ENCODE results near the gene OXCT1.

The OXCT1 gene

DNA sequence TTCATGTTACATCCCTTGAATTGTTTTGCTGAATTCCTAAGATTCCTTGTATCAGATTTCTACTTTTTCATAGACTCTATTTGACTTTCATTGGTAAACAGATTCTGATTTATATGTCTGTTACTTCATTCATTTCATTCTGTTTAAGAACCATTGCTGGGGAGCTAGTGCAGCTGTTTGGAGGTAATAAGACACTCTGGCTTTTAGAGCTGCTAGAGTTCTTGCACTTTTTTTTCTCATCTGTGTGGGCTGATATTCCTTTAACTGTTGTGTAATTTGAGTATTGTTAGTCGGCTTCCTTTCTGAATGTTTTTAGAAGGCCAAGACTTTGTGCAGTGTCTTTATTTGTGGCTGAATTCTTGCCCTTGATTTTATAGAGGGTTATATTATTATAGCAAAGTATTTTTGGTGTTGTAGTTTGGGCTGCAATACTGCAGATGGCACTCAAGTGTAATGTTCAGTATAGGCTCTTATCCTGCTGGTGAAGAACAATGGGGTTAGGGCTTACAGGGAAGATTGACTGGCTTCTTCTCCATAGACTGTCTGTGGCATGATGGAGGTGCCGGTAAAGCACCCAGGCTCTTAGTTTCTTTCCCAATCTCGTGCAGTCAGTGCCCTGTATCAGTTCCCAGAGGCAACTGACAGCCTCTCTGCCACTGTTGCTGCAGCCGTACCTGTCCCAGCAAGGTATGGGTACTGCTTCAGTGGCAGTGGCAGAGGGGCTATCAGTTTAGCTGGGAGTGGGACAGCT is 162.2 kb downstream of the OXCT1 start:
- no peak overlapping the region for H3K4me3 ChIP-seq
- DNase-seq (ENCODE audit: low spot score) = no peak
- H3K27ac ChIP-seq = no peak overlapping the region
- TF ChIP-seq CTCF (IDR thresholded peaks at IDR 0.05) = no peak

GRCh38 chr5:41695920-41696582 is 174.2 kb downstream of the OXCT1 start:
- Histone ChIP-seq H3K4me3 (no peak overlapping the region), H3K27ac (no peak overlapping the region)
- DNase-seq (ENCODE audit: low spot score) = no peak
- TF ChIP-seq CTCF (IDR thresholded peaks at IDR 0.05) = no peak

DNA sequence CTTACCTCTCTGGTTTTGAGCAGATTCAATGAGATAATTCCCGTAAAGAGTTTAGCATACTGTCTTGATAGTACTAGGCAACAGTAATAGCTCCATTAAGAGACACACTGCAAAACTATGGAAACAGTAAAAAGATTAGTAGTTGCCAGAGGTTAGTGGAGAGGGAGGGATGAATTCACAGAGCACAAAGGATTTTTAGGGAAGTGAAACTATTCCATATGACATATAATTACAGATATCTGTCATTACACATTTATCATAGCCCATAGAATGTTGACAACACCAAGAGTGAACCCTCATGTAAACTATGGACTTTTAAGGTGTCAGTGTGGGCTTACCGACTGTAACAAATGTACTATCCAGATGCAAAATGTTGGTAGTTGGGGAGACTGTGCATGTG is 183.5 kb downstream of the OXCT1 start:
- H3K4me3 ChIP-seq = no peak overlapping the region
- H3K27ac ChIP-seq = no peak overlapping the region
- no peak for DNase-seq (ENCODE audit: low spot score)
- TF ChIP-seq CTCF (IDR thresholded peaks at IDR 0.05) = no peak

- no peak for TF ChIP-seq CTCF (IDR thresholded peaks at IDR 0.05)
- no peak overlapping the region for H3K27ac ChIP-seq
- DNase-seq (ENCODE audit: low spot score) = no peak
- no peak overlapping the region for H3K4me3 ChIP-seq
Measured at GRCh38 chr5:41686191-41686590, 184.0 kb downstream of the OXCT1 start.

DNA sequence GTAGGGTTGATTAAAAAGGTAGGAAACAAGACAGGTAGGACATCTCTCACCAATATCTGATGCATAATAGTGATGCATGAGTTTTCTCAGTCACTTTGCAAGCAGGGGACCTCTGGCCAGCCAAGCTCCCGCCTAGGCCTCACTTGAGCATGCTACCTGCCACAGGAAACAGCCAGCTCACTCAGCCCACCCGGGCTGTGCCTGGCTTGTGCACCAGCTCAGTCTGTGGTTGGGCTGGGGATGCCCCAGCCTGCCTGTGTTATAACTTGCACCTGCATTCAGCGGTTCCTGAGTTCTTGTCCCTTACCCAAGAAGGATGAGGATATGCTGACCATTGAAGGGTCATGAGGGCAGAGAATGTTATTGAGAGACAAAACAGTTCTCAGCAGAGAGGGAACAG is 187.0 kb downstream of the OXCT1 start:
- no peak for DNase-seq (ENCODE audit: low spot score)
- Histone ChIP-seq H3K27ac (no peak overlapping the region), H3K4me3 (no peak overlapping the region)
- no peak for TF ChIP-seq CTCF (IDR thresholded peaks at IDR 0.05)

- no peak overlapping the region for H3K4me3 ChIP-seq
- H3K27ac ChIP-seq = no peak overlapping the region
- no peak for TF ChIP-seq CTCF (IDR thresholded peaks at IDR 0.05)
- DNase-seq (ENCODE audit: low spot score) = no peak
Measured at GRCh38 chr5:41682641-41683040, 187.6 kb downstream of the OXCT1 start.

GRCh38 chr5:41681840-41682239 is 188.4 kb downstream of the OXCT1 start:
- TF ChIP-seq CTCF (IDR thresholded peaks at IDR 0.05) = no peak
- DNase-seq (ENCODE audit: low spot score) = no peak
- no peak overlapping the region for H3K4me3 ChIP-seq
- H3K27ac ChIP-seq = no peak overlapping the region

Data from coronary artery (tissue), 2 donors.